Measurements from ENCODE around the gene CRYBG3.

GRCh38 chr3:97841956-97842355 is 20.1 kb downstream of the CRYBG3 start:
- TF ChIP-seq CTCF (IDR thresholded peaks at IDR 0.05) (no peak), POLR2AphosphoS5 (IDR thresholded peaks at IDR 0.05; ENCODE audit: insufficient read depth in 1 of 2, low read depth in 1 of 2) (no peak), POLR2A (IDR thresholded peaks at IDR 0.05) (no peak)

Data from vagina (tissue), 2 donors.